NCI-H2107 treated with DMSO at 0.1 percent for 48 hours (cell line): Measurements from ENCODE around the gene DACH1.

ENCODE experiments used
- DNase-seq: peaks from one replicate; lab custom pipeline; 2025; ENCODE audit not compliant: unreplicated experiment; lab: John Stamatoyannopoulos, UW

Gene DACH1

DNA sequence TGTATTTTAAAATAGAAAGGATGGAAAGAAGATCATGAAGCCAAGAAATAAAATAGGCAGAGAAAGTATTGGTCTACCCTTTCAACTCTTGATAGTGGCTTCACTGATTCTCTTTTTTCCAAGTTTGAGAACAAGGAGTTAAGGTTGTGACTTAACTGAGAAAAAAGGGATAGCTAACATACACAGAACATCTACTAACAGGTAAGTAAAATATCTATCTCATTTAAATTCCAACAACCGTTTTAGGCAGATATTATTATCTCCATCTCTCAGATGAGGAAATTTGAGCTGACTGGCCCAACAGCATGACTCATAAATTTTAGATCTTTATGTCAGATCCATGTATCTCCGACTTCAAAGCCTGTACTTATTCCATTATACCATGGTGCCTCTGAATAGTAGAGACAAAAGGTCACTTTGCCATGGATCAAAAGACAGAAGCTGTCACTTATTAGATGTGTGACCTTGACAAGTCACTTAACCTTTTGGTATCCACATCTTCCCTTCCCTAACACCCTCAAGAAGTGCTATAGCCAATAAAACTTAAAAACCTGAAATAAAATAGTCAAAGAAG is 152.1 kb downstream of the DACH1 start:
- DNase-seq, result no peak

DNA sequence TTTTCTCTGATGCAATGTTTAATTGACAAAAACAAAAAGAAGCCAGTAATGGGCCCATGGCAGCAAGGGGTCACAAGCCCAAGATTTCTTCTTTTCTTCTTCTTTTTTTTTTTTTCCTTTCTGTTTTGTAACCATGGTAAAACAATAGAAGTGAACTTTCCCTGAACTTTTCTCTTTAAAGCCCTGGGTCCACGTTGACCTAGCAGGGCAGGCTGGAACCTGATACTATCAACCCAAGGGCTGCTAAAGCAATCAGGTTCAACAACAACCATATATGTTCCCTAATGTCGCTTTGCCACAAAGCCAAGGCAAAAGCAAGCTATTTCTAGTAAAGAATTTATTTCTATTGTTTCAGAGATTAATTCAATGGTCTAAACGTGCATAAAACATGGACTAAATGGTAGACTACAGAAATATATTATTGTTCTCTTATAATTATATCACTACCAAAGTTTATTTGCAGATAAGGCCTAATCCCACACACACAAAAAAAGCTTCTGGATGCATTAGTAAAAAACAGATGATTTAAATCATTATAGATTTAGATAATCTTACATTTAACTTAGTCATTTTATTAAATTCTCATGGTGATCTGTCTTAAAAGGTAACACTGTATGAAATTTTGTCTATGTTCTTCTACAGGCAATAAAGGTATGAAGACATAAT is 153.9 kb downstream of the DACH1 start:
- peak; percentile 7 for DNase-seq

DNA sequence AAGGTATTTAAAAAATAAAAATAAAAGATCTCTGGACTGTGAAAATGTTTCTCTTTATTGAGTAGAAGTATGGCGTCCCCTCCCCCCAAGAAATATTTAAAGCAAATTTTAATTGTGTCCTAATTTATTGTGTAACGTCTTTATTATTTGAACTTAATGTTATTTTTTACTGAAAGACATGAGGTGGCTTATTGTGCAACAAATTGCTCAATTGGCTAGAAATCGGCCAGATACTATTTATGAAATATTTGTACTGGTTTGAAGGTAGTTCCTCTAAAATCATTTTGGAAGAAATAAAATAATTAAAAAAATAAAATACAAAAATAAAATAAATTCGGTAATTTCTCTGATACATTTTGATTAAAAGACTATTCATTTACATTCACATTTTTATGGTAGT is 162.3 kb downstream of the DACH1 start:
- no peak for DNase-seq

DNA sequence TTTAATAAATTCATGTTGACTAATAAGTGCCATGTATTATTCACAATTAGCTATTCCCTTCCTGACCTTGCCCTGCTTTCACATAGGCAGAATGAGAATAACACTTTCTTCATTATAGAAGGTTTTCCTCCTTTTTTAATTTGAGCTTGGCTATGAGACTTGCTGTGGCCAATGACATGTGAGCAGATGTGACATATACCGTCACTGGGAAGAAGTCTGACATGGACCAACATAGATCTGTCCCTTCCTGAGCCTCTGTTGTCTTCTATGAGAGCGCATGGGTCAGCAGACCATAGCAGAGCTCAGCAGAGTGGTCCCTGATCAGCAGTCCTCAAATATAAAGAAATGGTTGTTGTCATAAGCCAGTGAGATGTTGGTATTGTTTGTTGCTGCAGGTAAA is 163.9 kb downstream of the DACH1 start:
- DNase-seq, result no peak

DNA sequence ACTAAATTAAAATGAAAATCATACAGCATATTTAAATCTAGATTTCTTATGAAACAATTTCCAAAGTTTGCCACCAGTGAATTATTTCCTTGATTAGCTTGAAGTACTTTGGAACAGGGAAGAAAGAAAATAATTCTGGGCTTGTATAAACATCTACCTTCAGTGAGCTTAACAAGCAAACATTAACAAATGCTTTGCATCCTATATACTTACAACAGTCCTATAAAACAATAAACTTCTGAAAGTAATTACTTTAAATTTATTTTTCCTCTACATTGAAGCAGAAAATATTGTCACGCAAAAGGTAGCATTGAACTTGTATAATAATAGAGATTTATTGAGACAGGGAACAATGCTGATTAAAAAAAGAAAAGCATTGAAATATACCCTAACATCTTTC is 164.8 kb downstream of the DACH1 start:
- no peak for DNase-seq

DNA sequence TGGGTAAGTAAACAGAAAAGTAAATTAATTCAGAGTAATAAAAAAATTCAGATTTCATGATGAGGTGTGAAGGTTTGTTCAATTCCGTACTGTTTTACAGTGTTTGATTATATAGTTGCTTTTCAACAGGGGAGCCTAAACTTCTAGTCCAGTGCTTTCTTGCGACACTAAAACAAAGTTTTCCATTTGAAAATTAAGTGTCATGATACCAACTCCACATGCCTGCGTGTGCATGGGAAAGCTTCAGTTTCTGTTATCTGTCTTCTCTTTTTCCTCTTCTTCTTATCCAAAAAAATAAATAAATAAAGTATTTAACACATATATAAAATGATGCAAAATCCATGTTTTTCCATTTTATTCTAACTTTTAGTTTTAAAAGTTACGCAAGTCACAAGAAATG is 165.3 kb downstream of the DACH1 start:
- no peak for DNase-seq

DNA sequence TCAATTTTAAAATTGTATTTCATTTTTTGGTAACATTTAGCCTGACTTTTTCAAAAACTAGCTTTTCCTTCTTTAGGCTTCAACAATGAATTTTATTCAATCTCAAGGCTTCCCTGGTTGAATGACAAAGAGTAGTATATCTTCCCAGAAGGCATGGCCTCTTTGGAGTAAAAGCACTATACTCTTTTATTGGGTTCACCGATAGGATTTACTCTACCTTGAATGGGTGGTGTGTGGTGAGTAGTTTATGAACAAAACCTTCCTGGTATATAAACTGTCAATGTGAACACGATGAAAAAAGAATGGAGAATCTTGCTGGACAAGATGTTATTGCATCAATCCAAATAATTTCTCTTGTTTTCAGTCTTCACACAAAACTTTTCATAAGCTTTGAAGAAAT is 167.7 kb downstream of the DACH1 start:
- DNase-seq, result no peak

DNA sequence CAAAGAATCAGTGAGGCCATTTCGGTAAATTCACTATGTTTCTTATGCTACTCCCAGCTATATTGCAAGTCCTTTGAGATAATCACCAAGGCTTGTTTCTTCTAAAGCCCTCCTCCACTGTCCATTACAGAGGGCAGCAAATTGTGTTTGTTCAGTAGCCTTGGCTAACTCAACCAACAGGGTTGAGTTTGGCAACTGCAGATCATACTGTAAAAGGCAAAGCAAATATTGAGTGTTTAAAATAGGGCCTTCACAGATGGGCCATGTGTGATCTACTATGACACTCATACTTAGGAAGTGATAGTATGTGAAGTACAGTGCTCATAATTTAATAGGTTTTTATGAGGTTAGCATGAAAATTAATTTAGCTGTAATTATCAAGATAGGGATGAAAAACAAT is 171.3 kb downstream of the DACH1 start:
- no peak for DNase-seq

DNA sequence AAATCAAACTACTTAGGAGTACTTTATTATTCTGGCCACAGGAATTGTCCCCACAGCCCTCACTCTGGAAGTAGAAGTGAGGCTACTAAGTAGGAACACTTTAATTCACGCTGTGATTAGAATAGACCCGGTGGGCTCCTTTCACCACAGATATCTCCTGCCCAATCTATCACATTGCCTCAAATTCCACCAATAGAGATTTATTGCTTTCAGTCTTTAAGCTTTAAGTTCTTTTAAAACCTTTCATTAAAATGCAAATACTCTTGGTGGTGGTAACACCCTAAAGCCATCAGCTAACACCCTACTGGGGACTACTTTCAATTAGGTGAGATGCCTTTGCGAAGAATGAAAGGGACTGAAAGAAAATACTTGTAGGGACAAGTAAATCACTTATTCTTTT is 181.9 kb downstream of the DACH1 start:
- DNase-seq, result no peak

DNA sequence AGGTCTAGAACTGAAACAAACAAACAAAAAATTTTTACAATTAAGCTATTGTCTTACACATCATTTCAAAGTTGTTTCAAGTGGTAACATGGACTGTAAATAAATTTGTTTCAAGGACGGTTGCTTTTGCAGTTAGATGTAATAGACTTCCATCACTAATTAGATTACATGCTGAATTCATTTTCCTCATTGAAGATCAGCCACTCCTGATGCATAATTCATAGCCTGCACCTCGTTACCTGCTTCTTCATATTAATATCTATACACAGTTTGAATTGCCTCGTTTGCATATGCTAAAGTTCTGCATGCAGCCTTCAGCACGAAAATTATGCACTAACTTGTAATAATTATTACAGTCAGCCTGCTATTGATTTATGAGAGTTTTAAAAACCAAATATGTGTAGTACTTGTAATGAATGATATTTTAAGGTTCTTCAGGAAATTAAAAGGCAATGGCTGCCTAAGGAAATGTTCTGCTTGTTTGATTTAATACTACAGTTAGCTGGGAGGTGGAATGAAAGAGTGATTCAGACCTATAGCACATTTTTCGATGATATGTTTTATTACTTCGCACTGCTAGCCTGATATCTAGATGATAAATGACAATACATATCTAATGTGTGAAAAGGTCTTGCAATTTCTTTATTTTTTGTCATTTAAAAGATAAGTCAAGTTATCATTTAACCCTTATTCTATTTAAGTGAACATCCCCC is 184.9 kb downstream of the DACH1 start:
- DNase-seq, result no peak

DNA sequence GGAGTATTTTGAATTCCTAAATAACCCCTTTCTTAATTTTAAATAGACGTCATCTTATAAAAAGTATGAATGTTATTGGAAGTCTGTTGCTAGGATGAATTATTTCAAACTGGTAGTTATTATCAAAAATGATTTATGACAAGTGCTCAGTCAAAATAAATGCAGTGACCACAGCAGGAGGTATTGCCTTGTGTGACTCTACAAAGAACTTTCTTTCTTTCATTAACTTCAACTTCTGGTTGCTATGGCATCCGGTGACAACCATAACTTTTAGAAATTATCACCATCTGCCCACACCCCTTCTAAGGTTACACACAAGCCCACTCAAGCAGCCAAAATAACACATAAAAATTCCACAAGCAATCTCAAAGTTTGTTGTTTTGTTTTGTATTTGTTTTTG is 189.9 kb downstream of the DACH1 start:
- no peak for DNase-seq

DNA sequence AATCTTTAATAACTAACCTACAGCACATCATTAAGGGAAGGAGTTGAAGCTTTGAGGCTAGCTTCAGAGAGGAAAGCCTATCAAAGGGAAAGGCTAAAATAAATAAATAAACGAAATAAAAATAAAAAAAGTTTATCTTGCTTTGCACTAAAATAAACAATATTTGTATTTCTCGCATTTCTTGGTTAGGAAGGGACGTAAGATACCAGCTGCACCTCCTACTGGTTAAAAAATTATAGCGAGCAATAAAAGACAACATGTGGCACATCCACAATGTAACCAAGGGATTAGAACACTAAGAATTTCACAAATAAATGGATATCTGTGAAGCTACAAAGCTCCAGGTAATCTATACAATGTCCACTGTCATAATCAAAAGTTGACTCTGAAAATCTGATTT is 194.5 kb downstream of the DACH1 start:
- no peak for DNase-seq

DNA sequence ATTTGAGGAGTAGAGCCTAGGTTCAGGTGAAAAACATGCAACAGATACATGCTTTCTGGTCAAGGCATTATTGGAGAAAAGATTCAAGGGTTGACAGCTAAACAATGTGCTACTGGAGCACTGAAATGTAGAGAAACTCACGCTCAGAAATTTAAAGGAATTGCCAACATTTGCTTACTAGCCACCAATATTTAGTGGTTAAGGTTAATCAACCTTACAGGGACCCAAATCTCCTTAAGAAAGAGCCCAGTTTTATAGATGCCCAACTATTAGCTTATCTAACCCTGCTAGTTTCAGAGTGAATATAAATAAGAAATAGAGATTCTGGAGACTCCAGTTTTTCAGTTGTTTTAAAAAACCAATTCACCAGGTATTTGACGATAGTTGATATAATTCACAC is 203.6 kb downstream of the DACH1 start:
- DNase-seq, result no peak

DNA sequence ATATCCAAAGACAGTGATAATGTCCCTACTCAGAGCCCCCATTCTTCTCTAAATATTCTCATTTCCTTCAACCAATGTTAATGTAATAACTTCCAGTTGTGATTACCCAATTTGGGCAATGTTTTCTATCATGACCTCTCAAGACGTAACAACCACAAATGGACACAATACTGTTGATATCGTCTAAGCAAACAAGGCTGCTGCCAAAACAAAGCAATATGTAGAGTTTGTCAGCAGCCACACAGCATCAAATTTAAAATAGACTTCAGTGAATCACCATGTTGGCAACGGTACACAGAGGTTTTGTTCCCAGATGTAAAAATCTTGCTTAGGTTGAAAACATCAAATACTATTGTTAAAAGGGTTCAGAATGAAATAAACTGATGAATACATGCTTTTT is 205.1 kb downstream of the DACH1 start:
- no peak for DNase-seq

DNA sequence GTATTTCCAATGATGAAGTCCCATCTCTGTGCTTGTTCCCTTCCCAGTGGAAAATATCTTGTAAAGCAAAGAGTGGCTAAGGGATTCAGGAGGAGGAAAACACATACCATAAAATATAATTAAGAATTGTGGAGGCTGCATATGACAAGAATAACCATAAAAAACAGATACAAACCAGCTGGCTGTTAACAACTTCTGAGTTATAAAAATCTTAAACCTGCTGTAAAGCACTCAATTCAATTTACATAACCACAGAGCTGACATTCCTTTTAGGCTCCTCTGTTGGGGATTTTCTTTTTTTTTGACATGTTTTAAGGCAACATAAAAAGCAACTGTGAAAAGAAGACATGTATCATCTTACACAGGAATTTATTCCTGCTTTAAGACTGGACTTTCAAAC is 207.6 kb downstream of the DACH1 start:
- no peak for DNase-seq

DNA sequence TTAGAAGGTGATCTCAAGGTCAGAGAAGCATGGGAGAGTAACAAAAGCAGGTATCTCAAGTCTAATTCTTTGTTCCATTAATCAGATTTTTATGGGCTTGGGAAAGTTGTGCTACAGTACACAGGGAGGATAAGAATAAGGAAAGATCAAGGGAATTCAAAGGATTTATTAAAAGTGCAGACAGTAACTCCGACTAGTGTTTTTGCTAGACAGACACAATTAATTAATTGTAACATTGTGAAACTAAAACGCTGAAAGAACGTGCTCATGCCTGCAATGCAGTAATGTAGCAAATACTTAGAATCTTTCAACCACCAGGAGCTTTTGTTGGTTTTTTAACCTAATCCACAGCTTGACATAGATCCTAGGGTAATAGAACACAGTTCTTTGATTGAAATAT is 221.5 kb downstream of the DACH1 start:
- no peak for DNase-seq

DNA sequence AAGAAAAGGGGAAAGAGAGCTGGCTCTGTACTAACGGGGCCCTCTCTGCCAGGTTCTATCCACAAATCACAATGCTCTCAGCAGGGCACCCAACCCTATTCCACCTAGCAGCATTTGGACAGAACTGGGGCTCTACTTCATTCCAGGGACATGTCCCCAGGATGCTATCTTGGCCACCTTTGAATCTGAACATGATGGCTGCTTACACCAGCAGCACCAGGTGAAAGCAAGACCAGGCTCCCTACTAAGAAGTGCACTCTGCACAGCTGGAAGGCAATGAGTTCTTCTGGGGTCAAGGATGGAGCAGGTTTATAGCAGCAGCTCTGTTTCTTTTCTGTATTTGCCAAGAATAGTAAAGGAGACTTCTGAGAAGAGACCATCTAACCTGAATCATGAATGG is 222.4 kb downstream of the DACH1 start:
- DNase-seq, result no peak

DNA sequence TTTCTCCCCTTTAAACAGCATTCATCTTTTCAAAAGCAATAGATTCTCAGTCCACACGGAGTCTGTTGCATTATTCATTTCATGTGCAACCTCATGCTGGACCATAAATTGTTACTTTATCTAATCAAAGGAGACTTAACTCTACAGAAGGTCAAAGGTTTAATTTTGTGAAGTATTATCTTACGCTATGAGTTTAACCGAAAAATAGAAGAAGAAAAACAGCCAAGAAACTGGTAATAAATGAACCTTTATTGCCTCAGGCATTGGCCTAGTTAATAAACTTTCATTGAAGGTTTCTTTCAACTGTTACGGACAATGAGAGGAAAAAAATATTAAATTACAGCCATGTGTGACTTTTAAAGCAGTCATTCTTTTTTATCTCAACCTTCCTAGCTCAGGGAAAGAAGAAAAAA is 223.6 kb downstream of the DACH1 start:
- DNase-seq, result no peak

DNA sequence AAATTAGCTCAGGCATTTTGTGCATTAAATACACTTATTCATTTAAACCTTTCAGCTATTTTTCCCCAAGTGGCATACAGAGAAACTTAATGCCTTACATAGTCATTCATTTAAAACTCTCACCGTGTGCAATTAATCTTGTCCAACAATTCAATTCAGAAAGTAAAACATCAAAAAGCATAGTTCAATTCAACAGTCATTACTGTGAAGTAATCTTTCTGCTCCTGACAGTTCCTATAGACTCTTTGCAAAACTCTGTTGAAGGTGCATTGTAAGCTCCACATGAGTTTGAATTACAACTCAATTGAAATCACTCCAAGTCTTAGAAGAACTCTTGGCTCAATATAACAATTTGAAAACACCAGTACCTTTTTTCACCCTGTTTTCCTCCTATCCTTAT is 228.3 kb downstream of the DACH1 start:
- no peak for DNase-seq

DNA sequence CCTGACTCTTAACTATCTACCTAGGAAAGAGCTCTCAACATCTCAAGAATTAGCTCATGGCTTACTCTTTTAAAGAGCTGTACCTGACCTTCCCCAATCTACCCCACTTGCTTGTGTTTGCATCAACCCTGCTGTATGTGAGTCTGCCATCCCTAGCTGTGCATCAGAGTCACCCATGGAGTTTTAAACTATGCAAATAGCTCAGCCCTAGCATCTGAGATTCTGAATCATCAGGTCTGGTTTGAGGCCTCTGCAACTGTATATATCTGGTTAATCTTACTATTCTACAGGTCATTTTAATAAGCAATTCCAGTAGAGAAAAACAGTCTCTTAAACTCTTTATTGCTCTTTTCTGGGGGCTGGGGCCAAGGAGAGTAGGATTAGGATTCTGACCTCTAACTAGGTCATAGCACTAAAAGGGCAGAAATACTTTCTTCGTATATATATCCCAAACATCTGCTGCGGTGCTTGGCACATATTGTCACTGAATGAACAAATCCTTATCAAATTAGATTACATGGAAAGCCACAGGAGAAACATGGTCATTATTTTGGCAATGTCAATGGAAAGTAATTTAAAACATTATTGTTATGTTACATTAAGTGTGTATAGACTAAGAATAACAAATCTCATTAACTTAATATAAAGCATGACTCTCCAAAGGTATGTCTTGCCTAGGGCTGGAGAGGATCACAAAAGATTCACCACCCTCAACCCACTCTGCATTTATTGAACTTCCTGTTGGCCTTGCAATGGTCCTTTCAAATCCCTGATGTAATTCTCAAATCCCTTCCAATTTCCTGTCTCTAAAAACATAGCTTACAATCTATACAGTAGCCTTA is 232.2 kb downstream of the DACH1 start:
- no peak for DNase-seq

DNA sequence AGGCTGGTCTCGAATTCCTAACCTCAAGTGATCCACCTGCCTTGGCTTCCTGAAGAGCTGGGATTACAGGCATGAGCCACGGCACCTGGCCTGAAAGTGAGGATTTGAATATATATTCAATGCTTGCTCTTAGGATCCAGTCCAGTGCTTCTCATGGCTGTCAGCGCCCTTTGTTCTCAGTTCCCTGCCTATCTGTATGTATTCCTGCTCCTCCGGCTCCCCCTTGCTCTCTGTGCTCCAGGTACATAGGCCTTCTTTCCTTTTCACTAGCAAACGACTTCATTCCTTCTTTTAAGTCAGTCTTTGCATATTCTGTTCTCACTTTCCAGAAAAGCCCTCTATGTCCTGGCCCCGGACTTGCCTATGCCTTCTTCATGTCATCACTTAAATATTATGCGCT is 232.8 kb downstream of the DACH1 start:
- DNase-seq, result no peak

DNA sequence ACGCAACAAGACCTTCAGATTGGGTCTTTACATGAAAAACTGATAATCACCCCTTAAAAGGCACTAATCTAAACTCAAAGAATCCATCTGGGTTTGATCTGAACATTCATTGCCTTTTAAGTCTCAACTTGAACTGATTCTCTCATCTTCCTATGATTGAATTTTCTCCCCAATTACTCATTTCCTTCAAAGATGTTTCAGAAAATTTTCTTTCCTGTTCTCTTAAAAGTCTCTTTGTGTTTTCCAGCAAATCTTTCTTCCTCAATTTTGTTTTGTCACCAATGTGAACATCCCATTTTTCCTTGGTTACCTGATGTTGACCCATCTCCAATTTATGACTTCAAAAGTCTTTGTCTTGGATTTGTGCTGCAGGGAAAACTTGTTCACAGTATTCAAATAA is 234.3 kb downstream of the DACH1 start:
- DNase-seq, result no peak
